ENCODE data around the gene KEL.

DNA sequence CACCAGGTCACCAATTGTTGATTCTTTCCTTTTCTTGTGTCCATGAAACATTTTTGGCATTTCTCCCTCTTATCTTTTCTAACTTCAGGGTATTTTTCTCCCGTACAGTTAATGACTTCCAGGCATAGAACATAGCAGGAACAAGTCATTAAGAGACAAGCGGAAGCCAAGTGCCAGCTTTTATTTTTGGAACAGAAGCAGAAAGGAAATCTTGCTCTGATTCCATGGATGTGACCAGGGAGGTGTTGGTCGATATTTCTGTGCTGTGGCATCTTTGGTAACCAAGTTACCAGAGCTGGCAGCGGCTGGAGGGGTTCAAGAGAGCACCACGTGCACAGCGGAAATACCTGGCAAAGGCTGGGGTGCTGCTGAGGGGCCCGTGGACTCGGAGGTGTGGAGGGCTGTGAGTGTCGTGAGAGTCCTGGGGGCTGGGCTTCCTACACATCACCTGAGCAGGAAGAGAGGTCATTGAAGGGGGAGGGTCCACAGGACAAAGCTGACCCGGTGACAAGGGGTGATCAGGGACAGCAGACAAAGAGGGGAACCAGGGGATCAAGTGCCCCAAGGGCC, 21.1 kb downstream of the KEL start:
- TF ChIP-seq GATA3 (IDR thresholded peaks at IDR 0.05; ENCODE audit: low read depth, low read length) (no peak), GATA2 (IDR thresholded peaks at IDR 0.05; ENCODE audit: low read depth, low read length) (no peak)

All from SH-SY5Y (cell line).